Measurements from ENCODE around the gene PTPN12. TPM values are rescaled to one million over a fixed set of nuclear protein-coding genes. Genes with fewer than 3 reads are reported as not detected.

Gene PTPN12
- total and polyA plus RNA-seq, 2 of the 4 experiments (the other 2 are of a cell fraction): 24.7 to 31.0 TPM

- H3K9ac ChIP-seq (ENCODE audit: low read depth, low read length): no peak overlapping the region
- H4K20me1 ChIP-seq (ENCODE audit: insufficient read depth, low read length): no peaks in the 10 kb centered on the region
- no peak overlapping the region for H3K56ac ChIP-seq (ENCODE audit: extremely low read depth, insufficient read depth, low read length)
- TF ChIP-seq MXI1 (IDR thresholded peaks at IDR 0.05; ENCODE audit: borderline replicate concordance, low read depth, low read length) (no peak), USF2 (IDR thresholded peaks at IDR 0.05; ENCODE audit: low read depth, low read length) (no peak), MAFK (IDR thresholded peaks at IDR 0.05; ENCODE audit: low read depth, low read length) (no peak), POLR2A (IDR thresholded peaks at IDR 0.05; ENCODE audit: low read depth, low read length) (no peak), RCOR1 (IDR thresholded peaks at IDR 0.05; ENCODE audit: insufficient replicate concordance, low read length) (no peak), CEBPB (IDR thresholded peaks at IDR 0.05; ENCODE audit: low read depth, low read length) (no peak), NFE2L2 (IDR thresholded peaks at IDR 0.05; ENCODE audit: low read depth, low read length) (no peak), BHLHE40 (IDR thresholded peaks at IDR 0.05; ENCODE audit: low read depth, low read length) (no peak)
- TF ChIP-seq, protein P1, sequence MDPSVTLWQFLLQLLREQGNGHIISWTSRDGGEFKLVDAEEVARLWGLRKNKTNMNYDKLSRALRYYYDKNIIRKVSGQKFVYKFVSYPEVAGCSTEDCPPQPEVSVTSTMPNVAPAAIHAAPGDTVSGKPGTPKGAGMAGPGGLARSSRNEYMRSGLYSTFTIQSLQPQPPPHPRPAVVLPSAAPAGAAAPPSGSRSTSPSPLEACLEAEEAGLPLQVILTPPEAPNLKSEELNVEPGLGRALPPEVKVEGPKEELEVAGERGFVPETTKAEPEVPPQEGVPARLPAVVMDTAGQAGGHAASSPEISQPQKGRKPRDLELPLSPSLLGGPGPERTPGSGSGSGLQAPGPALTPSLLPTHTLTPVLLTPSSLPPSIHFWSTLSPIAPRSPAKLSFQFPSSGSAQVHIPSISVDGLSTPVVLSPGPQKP (IDR thresholded peaks at IDR 0.05; ENCODE audit: borderline replicate concordance, low read depth, low read length): no peak
- TF ChIP-seq, protein P2, sequence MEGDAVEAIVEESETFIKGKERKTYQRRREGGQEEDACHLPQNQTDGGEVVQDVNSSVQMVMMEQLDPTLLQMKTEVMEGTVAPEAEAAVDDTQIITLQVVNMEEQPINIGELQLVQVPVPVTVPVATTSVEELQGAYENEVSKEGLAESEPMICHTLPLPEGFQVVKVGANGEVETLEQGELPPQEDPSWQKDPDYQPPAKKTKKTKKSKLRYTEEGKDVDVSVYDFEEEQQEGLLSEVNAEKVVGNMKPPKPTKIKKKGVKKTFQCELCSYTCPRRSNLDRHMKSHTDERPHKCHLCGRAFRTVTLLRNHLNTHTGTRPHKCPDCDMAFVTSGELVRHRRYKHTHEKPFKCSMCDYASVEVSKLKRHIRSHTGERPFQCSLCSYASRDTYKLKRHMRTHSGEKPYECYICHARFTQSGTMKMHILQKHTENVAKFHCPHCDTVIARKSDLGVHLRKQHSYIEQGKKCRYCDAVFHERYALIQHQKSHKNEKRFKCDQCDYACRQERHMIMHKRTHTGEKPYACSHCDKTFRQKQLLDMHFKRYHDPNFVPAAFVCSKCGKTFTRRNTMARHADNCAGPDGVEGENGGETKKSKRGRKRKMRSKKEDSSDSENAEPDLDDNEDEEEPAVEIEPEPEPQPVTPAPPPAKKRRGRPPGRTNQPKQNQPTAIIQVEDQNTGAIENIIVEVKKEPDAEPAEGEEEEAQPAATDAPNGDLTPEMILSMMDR (conservative IDR thresholded peaks at IDR 0.05; ENCODE audit: low read depth, low read length): no peak
- intact Hi-C loops (cut with micrococcal nuclease) (no loop called here), dilution Hi-C loops (cut with HindIII; ENCODE audit: low sequenced_read_pairs, unreplicated experiment) (no loop called here), in situ Hi-C loops (cut with MboI; ENCODE audit: low sequenced_read_pairs) (no loop called here)
- H3K9me1 ChIP-seq (ENCODE audit: insufficient read depth, low read length): no peaks in the 10 kb centered on the region
- BruUV-seq (replicated peaks): no TSS peak
- H3K9me3 ChIP-seq (ENCODE audit: control insufficient read depth, insufficient read depth, low read length): no peaks in the 10 kb centered on the region
- no peak overlapping the region for H2BK5ac ChIP-seq (ENCODE audit: low read depth, low read length, poor library complexity, severe bottlenecking)
- no peak overlapping the region for H2BK20ac ChIP-seq (ENCODE audit: low read depth, low read length)
- no peak overlapping the region for H3K27ac ChIP-seq (ENCODE audit: insufficient read depth, low read length)
- H3K23ac ChIP-seq (ENCODE audit: low read depth, low read length): no peak overlapping the region
- H4K8ac ChIP-seq (ENCODE audit: low read depth in 2 of 2, low read length in 2 of 2): no peak overlapping the region
- no peak overlapping the region for H3K18ac ChIP-seq (ENCODE audit: low read depth, low read length)
- H3K27me3 ChIP-seq (ENCODE audit: control insufficient read depth, insufficient read depth, low read length): no peaks in the 10 kb centered on the region
- no peaks in the 10 kb centered on the region for H3K36me3 ChIP-seq (ENCODE audit: control insufficient read depth, insufficient read depth, low read length)
- no peak overlapping the region for H2AK9ac ChIP-seq (replicated peaks; ENCODE audit: low read depth, low read length, poor library complexity)
- H3K14ac ChIP-seq (replicated peaks; ENCODE audit: low read depth, low read length): no peak overlapping the region
- H3K4me3 ChIP-seq (ENCODE audit: insufficient read depth, low read depth, low read length): no peak overlapping the region
- no peak overlapping the region for H2BK15ac ChIP-seq (ENCODE audit: low read depth, low read length)
- H3K4me2 ChIP-seq (ENCODE audit: low read depth, low read length): no peak overlapping the region
- H3K4me1 ChIP-seq (ENCODE audit: control insufficient read depth, insufficient read depth, low read length): no peaks in the 10 kb centered on the region
- ChIA-PET POLR2A (ENCODE audit: unreplicated experiment) (no interaction called here), CTCF (interaction anchor here (1.0 to 1.5 kb wide), 2 partner anchors 11 to 50 kb away, joined by 3 read pairs; no protein-coding TSS in a partner anchor)
- DNase-seq (no peak), ATAC-seq (ENCODE audit: low read depth) (no peak)
- H2AFZ ChIP-seq (replicated peaks; ENCODE audit: low read length, poor library complexity): no peak overlapping the region
- no peaks in the 10 kb centered on the region for H3K79me1 ChIP-seq (ENCODE audit: low read depth in 1 of 2, low read length in 2 of 2)
- H4K5ac ChIP-seq (ENCODE audit: low read depth, low read length): no peak overlapping the region
- no peak overlapping the region for H3K4ac ChIP-seq (ENCODE audit: low read depth, low read length)
- no peak overlapping the region for H2BK120ac ChIP-seq (ENCODE audit: low read depth, low read length)
- no peak overlapping the region for H4K91ac ChIP-seq (ENCODE audit: insufficient read depth, low read depth, low read length)
- no peak overlapping the region for H2AK5ac ChIP-seq (ENCODE audit: low read depth, low read length)
Observed at GRCh38 chr7:77504951-77505350, 32.1 kb upstream of the PTPN12 start.

Data from IMR-90 (cell line).